PFSK-1 (cell line): Measurements from ENCODE around the gene SUGP2.

Source experiments
- FOXP2 ChIP-seq: optimal IDR thresholded peaks from 2 replicates; pipeline ENCODE3; 2011; ENCODE audit warnings: borderline replicate concordance, control low read depth, inconsistent platforms; ENCODE audit not compliant: insufficient read depth; ENCODE audit errors: extremely low read length, extremely low read depth
- POLR2AphosphoS5 ChIP-seq: IDR thresholded peaks from 2 replicates; pipeline ENCODE4 v1.6.1; 2012; ENCODE audit warnings: low read depth, mild to moderate bottlenecking, control low read depth, low read length, moderate library complexity
- REST ChIP-seq, 2 experiments: IDR thresholded peaks; 2 replicates each; pipeline versions ENCODE4 v1.6.1 to v1.8.0; 2011 to 2012; ENCODE audit warnings: low read depth in 2 of 2, low read length in 2 of 2, control low read depth in 1 of 2, inconsistent platforms in 1 of 2, mild to moderate bottlenecking in 1 of 2, moderate library complexity in 1 of 2; ENCODE audit not compliant: insufficient read depth in 1 of 2
- TAF1 ChIP-seq: IDR thresholded peaks from 2 replicates; pipeline ENCODE4 v1.6.1; 2012; ENCODE audit warnings: low read length, control low read depth, borderline replicate concordance; ENCODE audit not compliant: insufficient read depth

DNA sequence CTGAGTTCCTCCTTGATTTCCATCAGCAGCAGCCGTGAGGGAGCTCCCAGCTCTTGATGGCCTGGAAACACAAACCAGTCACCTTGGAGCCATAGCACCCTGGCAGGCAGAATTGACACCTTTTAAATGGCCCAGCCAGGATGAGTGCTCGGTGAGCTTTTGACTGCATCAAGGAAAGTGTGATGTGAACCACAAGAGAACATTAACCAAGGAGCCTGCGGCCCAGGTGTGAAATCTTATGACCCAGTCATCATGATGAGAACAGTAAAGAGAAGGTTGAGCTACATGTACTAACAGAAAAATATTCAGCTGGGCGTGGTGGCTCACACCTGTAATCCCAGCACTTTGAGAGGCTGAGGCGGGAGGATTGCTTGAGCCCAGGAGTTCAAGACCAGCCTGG is 22.8 kb downstream of the SUGP2 start:
- no peak for TF ChIP-seq REST (IDR thresholded peaks at IDR 0.05; ENCODE audit: insufficient read depth in 1 of 2, low read depth in 2 of 2, low read length in 2 of 2)
- no peak for TF ChIP-seq POLR2AphosphoS5
- no peak for TF ChIP-seq TAF1
- no peak for TF ChIP-seq FOXP2
